Thoracic aorta (tissue), 2 donors: ENCODE results near the gene RUFY3. TPM values are rescaled to one million over a fixed set of nuclear protein-coding genes. Genes with fewer than 3 reads are reported as not detected.
"Not testable (repeated sequence)": the region's sequence is repeated elsewhere in the genome, so short reads cannot be mapped to it uniquely, and the experiment has no call there.

Experiments
- ATAC-seq: fragments of 150-250 bp; one replicate; pipeline ENCODE4 v1.8.0; 2017; ENCODE audit warnings: low read depth; ENCODE audit not compliant: insufficient number of reproducible peaks, low FRiP score
- DNase-seq: peaks from one replicate; pipeline ENCODE4 v3.0.0-alpha.2; 2020; ENCODE audit warnings: low spot score
- H3K27ac ChIP-seq, 2 donors: fragments of 200-600 bp; sonication (generic); 1 replicate in 1 of 2; 2 replicates in 1 of 2; pipeline ENCODE4 v1.5.1; 2016; ENCODE audit warnings: mild to moderate bottlenecking in 2 of 2, moderate library complexity in 2 of 2
- H3K27me3 ChIP-seq: fragments of 200-600 bp; sonication (generic); replicated peaks from 2 replicates; pipeline ENCODE4 v1.6.0; 2016; ENCODE audit warnings: mild to moderate bottlenecking; ENCODE audit not compliant: insufficient read depth
- H3K36me3 ChIP-seq: fragments of 200-600 bp; sonication (generic); one replicate; pipeline ENCODE4 v1.5.1; 2016
- H3K4me1 ChIP-seq, 2 donors: fragments of 200-600 bp; sonication (generic); 1 replicate in 1 of 2; 2 replicates in 1 of 2; pipeline versions ENCODE4 v1.5.1 to v1.6.0; 2016; ENCODE audit warnings: low read depth in 2 of 2, mild to moderate bottlenecking in 1 of 2; ENCODE audit not compliant: control insufficient read depth in 1 of 2
- H3K4me3 ChIP-seq: fragments of 200-600 bp; sonication (generic); 2 replicates; pipeline ENCODE4 v1.5.1; 2016; ENCODE audit warnings: mild to moderate bottlenecking
- H3K9me3 ChIP-seq: fragments of 200-600 bp; sonication (generic); 2 replicates; pipeline ENCODE4 v1.5.1; 2016
- total RNA-seq, 2 donors: library from RNA; depleted of rRNA; stranded (reverse); fragments of >200 nt; gene quantifications; one replicate each; pipeline versions ENCODE4 v1.1.0 to v1.2.3, GENCODE V29; 2016
- TF ChIP-seq, protein P1 (sequence below): fragments of 200-600 bp; sonication (generic); IDR thresholded peaks from one replicate; pipeline ENCODE4 v1.5.1; 2019; ENCODE audit warnings: antibody characterized with exemption

RUFY3 gene
- total RNA-seq, 2 donors from 2014 or later: 72.7 to 100.0 TPM

DNA sequence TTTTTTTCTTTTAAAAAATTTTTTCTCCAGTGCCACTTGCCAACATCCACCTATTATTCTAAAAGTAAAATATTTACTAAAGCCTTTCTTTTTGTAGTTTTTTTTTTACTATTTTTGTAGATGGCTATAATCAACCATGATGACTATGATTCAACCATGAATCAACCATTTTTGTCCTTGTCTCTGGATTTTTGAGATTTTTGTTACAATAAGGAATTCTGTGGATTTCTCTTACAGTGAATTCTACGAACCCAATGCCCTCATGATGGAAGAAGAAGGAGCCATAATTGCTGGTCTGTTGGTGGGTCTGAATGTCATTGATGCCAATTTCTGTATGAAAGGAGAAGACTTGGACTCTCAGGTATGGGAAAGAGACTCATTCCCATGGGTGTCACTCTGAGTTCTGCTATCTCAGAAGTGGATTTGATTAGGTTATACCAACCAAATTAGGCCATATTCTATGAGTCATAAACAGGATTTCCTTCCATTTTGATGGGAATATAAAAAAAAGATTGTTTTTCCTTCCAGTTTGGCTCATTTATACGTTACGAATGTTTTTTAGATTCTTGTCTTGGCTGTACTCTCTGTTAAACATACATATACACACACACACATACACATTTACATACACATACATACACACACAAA, 46.7 kb downstream of the RUFY3 start:
- DNase-seq: no peak
- H3K4me3 ChIP-seq: no peak overlapping the region

DNA sequence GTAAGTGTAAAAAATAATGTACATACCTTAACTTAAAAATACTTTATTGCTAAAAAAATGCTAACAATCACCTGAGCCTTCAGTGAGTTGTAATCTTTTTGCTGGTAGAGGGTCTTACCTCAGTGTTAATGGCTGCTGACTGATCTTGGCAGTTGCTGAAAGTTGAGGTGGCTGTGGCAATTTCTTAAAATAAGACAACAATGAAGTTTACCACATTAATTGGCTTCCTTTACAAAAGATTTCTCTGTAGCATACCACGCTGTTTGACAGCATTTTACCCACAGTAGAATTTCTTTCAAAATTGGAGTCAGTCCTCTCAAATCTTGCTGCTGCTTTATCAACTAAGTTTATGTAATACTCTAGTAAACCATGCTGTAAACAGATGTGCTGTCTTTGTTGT, 47.6 kb downstream of the RUFY3 start:
- DNase-seq, H3K4me1 ChIP-seq, ATAC-seq, H3K9me3 ChIP-seq, H3K27ac ChIP-seq, H3K4me3 ChIP-seq, H3K27me3 ChIP-seq: not testable (repeated sequence)
- peaks cover 18% of the 10 kb centered on the region for H3K36me3 ChIP-seq

More for the DNA sequence above, 46.7 kb downstream of the RUFY3 start:
- Histone ChIP-seq H3K4me1 (no peaks in the 10 kb centered on the region), H3K36me3 (peaks cover 24% of the 10 kb centered on the region), H3K9me3 (no peaks in the 10 kb centered on the region), H3K27me3 (no peaks in the 10 kb centered on the region), H3K27ac (no peak overlapping the region)
- ATAC-seq: no peak
- TF ChIP-seq, protein P1, sequence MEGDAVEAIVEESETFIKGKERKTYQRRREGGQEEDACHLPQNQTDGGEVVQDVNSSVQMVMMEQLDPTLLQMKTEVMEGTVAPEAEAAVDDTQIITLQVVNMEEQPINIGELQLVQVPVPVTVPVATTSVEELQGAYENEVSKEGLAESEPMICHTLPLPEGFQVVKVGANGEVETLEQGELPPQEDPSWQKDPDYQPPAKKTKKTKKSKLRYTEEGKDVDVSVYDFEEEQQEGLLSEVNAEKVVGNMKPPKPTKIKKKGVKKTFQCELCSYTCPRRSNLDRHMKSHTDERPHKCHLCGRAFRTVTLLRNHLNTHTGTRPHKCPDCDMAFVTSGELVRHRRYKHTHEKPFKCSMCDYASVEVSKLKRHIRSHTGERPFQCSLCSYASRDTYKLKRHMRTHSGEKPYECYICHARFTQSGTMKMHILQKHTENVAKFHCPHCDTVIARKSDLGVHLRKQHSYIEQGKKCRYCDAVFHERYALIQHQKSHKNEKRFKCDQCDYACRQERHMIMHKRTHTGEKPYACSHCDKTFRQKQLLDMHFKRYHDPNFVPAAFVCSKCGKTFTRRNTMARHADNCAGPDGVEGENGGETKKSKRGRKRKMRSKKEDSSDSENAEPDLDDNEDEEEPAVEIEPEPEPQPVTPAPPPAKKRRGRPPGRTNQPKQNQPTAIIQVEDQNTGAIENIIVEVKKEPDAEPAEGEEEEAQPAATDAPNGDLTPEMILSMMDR: no peak

DNA sequence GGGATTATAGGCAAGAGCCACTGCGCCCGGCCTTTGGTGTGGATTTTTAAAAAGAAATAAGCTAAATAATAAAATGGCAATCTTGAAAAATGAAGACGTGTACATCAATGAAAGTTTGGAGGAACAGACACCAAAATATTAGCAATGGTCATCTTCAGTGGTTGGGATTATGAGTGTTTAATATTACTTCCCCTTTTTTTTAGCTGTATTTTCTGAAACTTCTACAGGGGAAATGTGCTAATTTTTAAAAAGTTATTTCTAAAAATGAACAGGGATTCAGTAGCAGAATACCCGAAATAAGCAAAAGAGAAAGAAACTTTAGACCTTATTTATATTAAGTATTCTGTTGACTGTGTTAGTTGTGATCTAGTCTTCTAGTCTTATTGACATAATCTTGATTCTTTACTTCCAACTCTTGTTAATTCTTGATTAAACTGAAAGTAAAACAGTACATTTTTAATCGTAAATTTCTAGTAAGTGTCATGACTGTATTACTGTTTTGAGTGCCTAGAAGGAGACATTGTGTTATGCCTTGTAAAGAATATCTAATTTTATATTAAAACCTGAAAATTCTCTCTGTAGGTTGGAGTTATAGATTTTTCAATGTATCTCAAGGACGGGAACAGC, 51.3 kb downstream of the RUFY3 start:
- Histone ChIP-seq H3K9me3 (no peaks in the 10 kb centered on the region), H3K4me3 (no peak overlapping the region), H3K36me3 (peaks cover 25% of the 10 kb centered on the region), H3K4me1 (no peaks in the 10 kb centered on the region), H3K27me3 (no peaks in the 10 kb centered on the region), H3K27ac (no peak overlapping the region)
- TF ChIP-seq, protein P1: no peak
- ATAC-seq (no peak), DNase-seq (no peak)

DNA sequence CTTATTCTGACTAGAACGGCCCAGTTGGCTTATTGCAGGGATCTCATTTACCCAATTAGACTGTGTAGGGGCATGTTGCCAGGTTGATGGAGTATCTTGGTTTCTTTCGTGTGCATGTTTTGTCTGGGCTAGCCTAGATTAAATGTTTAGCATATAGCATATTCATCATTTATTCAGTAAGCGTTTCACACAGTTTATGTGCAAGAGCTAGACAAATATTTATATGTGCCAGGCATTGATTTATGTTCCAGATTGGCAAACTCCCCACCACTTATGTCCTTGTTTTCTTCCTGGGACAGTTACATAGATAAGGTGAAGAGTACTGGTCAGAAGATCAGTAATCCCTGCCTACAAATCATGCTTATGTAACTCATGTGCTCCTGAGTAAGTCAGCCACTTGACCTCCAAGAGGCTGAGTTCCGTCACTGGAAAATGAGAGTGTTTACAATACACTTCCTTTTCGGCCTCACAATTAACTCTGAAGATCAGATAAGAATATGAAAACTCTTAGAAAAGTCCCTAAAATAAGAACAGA, 57.2 kb downstream of the RUFY3 start:
- no peaks in the 10 kb centered on the region for H3K9me3 ChIP-seq
- peak overlapping the region in 1 of 2 donors; percentile 49 for H3K27ac ChIP-seq
- no peak for DNase-seq
- peaks cover 37% of the 10 kb centered on the region for H3K36me3 ChIP-seq
- no peak for ATAC-seq
- TF ChIP-seq, protein P1: no peak
- H3K4me3 ChIP-seq: no peak overlapping the region
- H3K27me3 ChIP-seq: no peaks in the 10 kb centered on the region
- peaks cover 0 to 7% of the 10 kb centered on the region in 2 donors for H3K4me1 ChIP-seq

DNA sequence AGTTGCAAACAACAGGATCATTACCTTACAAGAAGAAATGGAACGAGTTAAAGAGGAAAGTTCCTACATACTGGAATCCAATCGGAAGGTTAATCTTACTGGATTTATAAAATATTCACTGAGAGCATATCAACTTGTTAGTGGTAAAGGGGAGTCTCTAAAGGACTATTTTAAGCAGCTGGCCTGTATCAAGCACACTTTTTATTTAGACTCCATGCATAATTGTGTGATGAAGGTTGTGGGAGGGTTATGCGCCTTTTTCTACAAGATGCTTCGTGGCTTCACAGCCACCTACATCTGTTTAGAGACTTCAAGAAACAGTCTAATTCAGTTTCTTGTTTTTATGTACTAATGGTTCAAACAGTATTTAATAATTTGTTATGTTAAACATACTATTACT, 61.3 kb downstream of the RUFY3 start:
- H3K9me3 ChIP-seq: no peaks in the 10 kb centered on the region
- H3K27me3 ChIP-seq: no peaks in the 10 kb centered on the region
- no peak overlapping the region for H3K27ac ChIP-seq
- DNase-seq: no peak
- H3K4me3 ChIP-seq: no peak overlapping the region
- H3K36me3 ChIP-seq: peaks cover 45% of the 10 kb centered on the region
- H3K4me1 ChIP-seq: peaks cover 0 to 7% of the 10 kb centered on the region in 2 donors
- no peak for ATAC-seq
- TF ChIP-seq, protein P1: no peak
